Activated CD4-positive, CD25-positive, alpha-beta regulatory T cell treated with anti-CD3 and anti-CD28 coated beads, Interleukin-2, amount 50 U/mL, for 16 hours (primary cell): ENCODE results near the gene TMEM218.

Experiments used
- DNase-seq: peaks from one replicate; pipeline ENCODE4 v3.0.0-alpha.2; 2020; ENCODE audit warnings: low read depth, low spot score

Gene TMEM218

DNA sequence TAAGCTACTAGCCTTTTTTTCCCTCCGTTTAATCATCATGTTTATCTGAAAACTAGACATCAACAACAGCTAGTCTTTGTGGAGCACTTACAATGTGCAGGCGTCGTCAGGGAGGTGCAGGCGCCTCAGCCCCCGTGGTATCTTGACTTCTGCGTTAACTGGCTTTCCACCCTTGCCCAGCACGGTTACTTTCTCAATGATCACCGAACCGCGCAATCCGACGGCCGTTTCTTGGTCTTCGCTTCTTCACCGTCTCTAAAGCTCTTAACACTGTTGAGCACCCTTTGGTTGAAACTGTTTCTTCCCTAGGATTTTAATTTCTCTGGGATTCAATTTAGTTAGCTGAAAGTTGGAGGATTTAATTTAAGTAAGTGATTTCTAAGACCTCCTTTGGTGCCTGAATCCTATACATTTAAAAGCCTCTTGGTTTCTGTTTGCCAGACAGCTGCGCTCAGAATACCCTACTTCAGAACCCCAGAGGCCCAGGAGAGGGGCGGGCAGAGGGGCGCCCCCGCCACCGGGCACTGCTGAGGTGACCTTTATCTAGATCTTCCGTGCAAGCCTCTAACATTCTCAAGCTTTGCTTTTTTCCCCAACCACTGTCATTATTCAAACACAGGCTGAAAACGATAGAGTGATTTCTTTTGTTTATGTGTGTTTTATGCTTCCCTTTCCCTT lies 18.0 kb upstream of the TMEM218 start:
- DNase-seq: no peak

DNA sequence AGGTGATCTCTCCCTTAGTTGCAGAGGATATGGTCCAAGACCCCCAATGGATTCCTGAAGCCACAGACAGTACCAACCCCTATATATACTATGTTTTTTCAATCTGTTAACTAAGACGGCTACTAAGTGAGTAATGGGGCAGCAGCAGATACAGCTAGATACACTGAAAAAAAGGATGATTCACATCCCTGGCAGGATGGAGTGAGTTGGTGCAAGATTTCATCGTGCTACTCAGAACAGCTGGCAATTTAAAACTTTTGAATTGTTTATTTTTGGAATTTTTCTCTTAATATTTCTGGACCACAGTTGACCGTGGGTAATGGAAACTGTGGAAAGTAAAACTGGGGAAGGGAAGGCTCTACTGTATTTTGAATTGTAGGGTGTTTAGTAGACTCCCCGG lies 17.0 kb upstream of the TMEM218 start:
- DNase-seq: no peak

DNA sequence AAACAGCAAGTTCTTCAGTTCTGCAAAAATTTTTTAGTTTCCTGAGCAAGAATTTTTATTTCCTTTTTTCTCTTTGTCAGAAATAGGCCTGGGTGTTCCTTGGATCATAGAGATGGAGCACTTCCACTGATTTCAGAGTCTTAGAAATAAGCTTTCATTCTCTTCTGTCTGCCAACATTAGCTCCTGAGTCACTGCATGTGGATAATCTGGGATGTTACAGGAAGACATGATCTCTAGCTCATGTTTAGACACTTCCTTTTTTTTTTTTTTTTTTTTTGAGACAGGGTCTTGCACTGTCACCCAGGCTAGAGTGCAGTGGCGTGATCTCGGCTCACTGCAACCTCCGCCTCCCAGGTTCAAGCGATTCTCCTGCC lies 13.2 kb upstream of the TMEM218 start:
- DNase-seq: no peak

DNA sequence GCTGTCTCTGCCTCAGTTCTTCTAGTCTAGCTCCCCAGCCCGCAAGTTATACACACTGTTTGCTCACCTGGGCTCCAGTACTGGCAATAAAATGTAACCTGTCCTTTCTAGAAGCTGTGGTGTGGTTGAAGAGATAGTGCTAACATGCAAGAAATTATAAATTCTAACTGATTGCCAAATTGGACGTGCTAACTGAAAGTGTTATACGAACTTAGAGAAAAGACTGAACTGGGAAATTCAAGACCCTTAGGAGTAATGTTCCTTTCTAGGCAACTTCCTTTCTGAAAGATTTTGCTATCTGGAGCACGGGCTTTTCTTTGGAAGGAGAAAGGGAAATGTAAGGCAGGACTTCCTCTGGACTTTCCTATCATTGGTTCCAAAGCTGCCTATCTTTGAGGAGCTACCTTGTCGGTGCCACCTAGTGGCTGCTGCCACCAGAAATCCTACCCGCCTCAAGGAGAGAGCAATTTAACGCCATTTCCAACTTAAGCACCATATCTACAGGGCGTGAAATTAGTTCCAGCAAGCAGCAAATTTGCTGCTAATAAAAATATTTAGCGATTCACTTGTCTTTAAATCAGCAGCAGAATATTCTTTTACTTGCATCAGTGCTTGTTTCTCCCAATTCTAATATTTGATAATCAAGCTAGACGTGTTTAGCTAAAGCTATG lies 12.7 kb upstream of the TMEM218 start:
- DNase-seq: no peak

DNA sequence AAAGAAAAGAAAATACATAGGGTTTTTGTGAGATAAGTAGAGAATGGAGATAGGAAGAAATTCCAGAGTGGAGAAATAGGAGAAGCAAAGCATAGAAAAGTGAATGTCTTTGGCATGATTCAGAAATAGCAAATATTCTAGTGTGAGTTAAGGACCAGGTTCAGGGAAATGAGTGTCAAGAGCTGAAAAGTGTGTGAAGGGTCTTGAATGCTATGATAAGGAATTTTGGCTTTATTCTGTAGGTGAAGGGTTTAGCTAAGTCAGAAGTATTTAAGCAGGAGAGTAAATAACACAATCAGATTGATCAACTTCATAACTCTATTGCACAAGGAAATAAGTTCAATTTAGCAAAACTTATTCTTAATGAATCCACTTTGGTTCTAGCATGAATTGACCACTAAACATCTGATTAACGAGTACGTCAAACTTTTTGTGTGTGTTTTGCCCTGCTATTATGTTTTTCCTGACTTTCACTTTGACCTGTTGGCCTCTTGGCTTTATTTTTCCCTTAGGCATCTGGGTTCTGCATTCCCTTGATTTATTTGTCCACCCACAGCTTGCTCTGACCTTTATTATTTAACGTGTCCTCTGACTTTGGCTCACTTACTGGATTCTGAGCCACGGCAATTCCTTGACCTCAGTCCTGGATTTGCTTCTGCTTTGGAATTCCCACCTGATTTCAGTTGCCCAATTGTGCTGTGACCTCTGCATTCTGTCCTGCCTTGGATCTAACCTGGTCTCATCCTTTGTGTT lies 11.9 kb upstream of the TMEM218 start:
- no peak for DNase-seq

DNA sequence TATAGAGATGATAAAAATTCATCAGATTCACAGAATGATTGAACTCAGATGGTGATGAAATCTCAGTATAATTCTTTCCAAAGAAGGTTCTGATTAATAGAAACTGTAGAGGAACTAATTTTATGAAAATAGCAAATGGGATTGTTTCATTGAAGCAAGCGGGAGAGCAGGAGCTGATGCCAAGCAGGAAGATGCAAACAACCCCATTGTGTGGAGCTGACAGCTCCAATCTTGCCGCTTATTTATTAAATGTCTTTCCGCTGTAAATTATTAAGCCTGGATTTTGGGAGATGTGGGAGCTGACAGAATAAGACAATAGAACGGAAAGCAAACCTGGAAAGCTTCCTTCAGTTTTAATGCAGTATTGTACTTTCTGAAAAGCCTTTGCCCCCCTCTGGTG lies 6.0 kb upstream of the TMEM218 start:
- DNase-seq: no peak

- no peak for DNase-seq
Observed at GRCh38 chr11:125114518-125114917, 3.1 kb upstream of the TMEM218 start.

DNA sequence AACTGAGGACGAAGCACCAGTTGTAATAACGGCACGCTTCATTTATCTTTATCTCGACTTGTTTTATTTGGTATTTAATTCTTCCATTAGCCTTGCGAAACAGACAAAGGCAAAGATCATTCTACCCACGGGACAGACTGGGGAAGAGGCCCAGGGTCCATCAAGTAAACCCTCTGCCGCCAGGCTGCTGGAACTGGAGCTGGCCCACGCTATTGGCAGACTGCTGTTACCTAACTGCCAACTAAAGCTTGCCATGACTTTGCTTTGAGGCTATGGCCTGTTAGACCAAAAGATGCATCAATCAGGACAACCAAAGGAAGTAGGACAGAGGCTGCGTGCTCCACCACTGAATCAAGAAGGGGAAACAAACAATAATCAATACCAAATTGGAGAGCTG lies 780 bp upstream of the TMEM218 start:
- no peak for DNase-seq

GRCh38 chr11:125111001-125111342 lies 454 bp downstream of the TMEM218 start:
- no peak for DNase-seq

DNA sequence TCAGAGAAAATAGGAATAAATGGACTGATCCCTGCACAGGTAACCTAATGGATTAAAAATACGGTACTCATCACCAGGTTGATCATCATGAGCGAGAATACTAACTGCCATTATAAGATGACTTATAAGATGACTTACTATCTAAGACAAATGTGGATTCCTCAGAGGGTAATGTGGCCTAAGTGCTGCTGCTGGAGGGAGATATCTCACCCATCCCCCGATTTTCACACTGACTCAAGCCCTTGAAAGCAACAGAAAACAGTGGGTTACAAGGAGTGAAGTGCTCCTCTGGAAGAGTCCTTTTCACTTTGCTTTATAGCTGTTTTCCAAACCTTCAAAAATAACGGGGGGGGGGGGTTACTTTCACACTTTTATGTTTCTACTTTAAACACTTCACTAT lies 920 bp downstream of the TMEM218 start:
- no peak for DNase-seq

GRCh38 chr11:125108469-125108868 lies 3.0 kb downstream of the TMEM218 start:
- DNase-seq: no peak

DNA sequence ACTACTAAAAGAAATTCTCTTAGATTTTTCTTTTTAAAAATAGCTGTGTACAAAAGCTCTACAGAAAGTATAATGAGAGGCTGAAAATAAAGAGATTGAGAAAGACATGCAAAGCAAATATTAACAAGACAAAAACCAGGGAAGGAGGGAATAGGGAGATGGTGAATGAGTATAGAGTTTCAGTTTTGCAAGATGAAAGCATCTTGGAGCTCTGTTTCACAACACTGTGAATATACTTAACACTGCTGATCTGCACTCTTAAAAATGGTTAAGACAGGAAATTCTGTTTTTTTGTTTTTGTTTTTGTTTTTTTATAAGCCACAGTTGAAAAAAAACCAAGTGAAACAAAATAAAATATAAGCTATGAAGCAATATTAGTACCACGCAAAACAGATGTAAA lies 5.5 kb downstream of the TMEM218 start:
- no peak for DNase-seq

- DNase-seq: no peak
Observed at GRCh38 chr11:125102510-125102909, 8.9 kb downstream of the TMEM218 start.

- no peak for DNase-seq
Observed at GRCh38 chr11:125102025-125102424, 9.4 kb downstream of the TMEM218 start.

DNA sequence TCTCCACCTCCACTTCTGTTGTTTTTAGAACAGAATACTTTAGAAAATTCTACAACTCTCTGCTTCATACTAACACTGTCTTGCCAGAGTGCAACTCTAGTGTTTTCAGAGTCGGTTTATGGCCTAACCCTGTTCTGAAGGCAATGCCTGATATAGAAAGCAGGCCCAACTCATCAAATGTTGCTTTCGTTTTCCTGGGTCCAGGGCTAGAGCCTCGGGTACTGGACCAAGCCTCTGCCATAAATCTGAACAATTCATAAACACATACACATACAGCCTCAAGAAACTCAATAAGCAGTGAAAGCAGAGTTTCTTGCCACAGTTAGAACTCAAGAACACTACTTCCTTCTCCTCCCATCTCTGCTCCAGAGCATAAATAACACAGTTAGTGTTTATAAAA lies 9.8 kb downstream of the TMEM218 start:
- DNase-seq: no peak

GRCh38 chr11:125100136-125100535 lies 11.3 kb downstream of the TMEM218 start:
- no peak for DNase-seq

DNA sequence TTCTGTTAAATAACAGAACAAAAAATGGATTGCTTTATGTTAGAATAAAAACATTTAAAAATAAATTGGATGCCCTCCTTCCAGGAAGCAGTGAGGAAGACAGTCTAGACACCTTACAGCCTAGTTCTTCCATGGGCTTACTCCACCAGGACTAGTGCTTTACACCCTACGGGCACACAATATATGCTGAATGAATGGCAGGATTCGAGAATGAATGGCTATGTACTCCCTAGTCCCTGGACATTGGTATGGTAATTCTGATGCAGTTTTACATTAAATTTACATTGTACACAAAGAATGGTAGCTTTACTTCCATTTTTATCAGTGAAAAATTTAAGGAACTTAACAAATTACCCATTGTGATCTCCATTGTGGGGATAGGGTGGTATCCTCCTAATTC lies 16.7 kb downstream of the TMEM218 start:
- DNase-seq: no peak

GRCh38 chr11:125093502-125093901 lies 17.9 kb downstream of the TMEM218 start:
- DNase-seq: no peak

DNA sequence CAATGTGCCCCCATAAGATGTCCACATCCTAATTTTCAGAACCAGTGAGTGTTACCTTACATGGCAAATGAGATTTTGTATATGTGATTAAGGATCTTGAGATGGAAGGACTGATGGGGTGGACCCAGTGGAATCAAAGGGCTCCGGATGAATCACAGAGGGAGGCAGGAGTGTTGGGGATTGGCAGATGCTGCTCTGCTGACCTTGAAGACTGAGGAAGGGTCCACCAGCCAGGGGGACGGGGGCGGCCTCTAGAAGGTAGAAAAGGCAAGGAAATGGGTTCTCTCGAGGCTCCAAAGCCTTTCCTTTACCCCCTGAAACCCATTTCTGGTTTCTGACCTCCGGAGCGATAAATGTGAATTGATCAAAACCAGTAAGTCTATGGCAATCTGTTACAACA lies 18.8 kb downstream of the TMEM218 start:
- no peak for DNase-seq

GRCh38 chr11:125091877-125092664 lies 19.4 kb downstream of the TMEM218 start:
- no peak for DNase-seq

- no peak for DNase-seq
Observed at GRCh38 chr11:125091247-125091876, 20.1 kb downstream of the TMEM218 start.

GRCh38 chr11:125090816-125091215 lies 20.6 kb downstream of the TMEM218 start:
- DNase-seq: no peak
